ENCODE results near the gene MYADML2. TPM values are rescaled to one million over a fixed set of nuclear protein-coding genes. Genes with fewer than 3 reads are reported as not detected.

MYADML2 gene
- total and polyA plus RNA-seq, 10 of the 15 experiments (the other 5 are each of a cell fraction or from before 2014, with no cell fraction given): not detected

- TF ChIP-seq E2F8 (IDR thresholded peaks at IDR 0.05; ENCODE audit: low read depth, partially characterized antibody): no peak
- no peak for TF ChIP-seq JUNB (IDR thresholded peaks at IDR 0.05)
- TF ChIP-seq SMARCA5 (IDR thresholded peaks at IDR 0.05): no peak
- TF ChIP-seq, protein P1, sequence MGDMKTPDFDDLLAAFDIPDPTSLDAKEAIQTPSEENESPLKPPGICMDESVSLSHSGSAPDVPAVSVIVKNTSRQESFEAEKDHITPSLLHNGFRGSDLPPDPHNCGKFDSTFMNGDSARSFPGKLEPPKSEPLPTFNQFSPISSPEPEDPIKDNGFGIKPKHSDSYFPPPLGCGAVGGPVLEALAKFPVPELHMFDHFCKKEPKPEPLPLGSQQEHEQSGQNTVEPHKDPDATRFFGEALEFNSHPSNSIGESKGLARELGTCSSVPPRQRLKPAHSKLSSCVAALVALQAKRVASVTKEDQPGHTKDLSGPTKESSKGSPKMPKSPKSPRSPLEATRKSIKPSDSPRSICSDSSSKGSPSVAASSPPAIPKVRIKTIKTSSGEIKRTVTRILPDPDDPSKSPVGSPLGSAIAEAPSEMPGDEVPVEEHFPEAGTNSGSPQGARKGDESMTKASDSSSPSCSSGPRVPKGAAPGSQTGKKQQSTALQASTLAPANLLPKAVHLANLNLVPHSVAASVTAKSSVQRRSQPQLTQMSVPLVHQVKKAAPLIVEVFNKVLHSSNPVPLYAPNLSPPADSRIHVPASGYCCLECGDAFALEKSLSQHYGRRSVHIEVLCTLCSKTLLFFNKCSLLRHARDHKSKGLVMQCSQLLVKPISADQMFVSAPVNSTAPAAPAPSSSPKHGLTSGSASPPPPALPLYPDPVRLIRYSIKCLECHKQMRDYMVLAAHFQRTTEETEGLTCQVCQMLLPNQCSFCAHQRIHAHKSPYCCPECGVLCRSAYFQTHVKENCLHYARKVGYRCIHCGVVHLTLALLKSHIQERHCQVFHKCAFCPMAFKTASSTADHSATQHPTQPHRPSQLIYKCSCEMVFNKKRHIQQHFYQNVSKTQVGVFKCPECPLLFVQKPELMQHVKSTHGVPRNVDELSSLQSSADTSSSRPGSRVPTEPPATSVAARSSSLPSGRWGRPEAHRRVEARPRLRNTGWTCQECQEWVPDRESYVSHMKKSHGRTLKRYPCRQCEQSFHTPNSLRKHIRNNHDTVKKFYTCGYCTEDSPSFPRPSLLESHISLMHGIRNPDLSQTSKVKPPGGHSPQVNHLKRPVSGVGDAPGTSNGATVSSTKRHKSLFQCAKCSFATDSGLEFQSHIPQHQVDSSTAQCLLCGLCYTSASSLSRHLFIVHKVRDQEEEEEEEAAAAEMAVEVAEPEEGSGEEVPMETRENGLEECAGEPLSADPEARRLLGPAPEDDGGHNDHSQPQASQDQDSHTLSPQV (IDR thresholded peaks at IDR 0.05): no peak
- TF ChIP-seq BHLHE40 (IDR thresholded peaks at IDR 0.05; ENCODE audit: borderline replicate concordance in 1 of 2, low read depth in 2 of 2, low read length in 1 of 2): no peak
- no peak for TF ChIP-seq RUNX3 (IDR thresholded peaks at IDR 0.05; ENCODE audit: low read length)
- no peak for TF ChIP-seq NBN (IDR thresholded peaks at IDR 0.05)
- TF ChIP-seq NFXL1 (IDR thresholded peaks at IDR 0.05; ENCODE audit: borderline replicate concordance): no peak
- TF ChIP-seq POLR2AphosphoS2 (IDR thresholded peaks at IDR 0.05; ENCODE audit: low read depth, low read length): no peak
- no peak for TF ChIP-seq PBX3 (IDR thresholded peaks at IDR 0.05; ENCODE audit: insufficient replicate concordance, low read depth, low read length)
These were observed 7.1 kb downstream of the MYADML2 start (continued) for GRCh38 chr17:81939881-81940385.

All from GM12878 (cell line).